Endothelial cell of umbilical vein (primary cell): ENCODE results near the gene CARD11. TPM values are rescaled to one million over a fixed set of nuclear protein-coding genes. Genes with fewer than 3 reads are reported as not detected.

Source experiments
- BruUV-seq: library from RNA; stranded (reverse); fragments of 400-500 nt; replicated peaks from 2 replicates; lab custom pipeline; 2021; lab: Mats Ljungman, UMichigan
- CTCF ChIA-PET: fragments of 300-600, 350-600 bp; sonication (Branson Sonifier 250); formaldehyde crosslinking; loops from one replicate; lab custom pipeline; 2021; ENCODE audit warnings: antibody characterized with exemption, inconsistent platforms; lab: Charles Lee
- POLR2A ChIA-PET: fragments of 300-600, 350-600 bp; sonication (Branson Sonifier 250); formaldehyde crosslinking; loops from one replicate; lab custom pipeline; 2021; ENCODE audit warnings: antibody characterized with exemption, inconsistent platforms; lab: Charles Lee
- DNase-seq: peaks from one replicate; pipeline ENCODE4 v3.0.0-alpha.2; 2011; ENCODE audit warnings: low read depth, low spot score
- FAIRE-seq: peaks from 2 replicates; lab custom pipeline; 2011; peaks lifted over from hg19 to GRCh38; lab: Jason Lieb, UNC
- H2AFZ ChIP-seq: 2 replicates; pipeline ENCODE4 v1.6.0; 2012; ENCODE audit warnings: low read depth, low read length, control low read depth, inconsistent platforms
- H3K27ac ChIP-seq: 2 replicates; pipeline ENCODE4 v1.5.1; 2011; ENCODE audit warnings: low read depth, mild to moderate bottlenecking, control low read depth, low read length, moderate library complexity; ENCODE audit not compliant: insufficient read depth
- H3K27me3 ChIP-seq, 2 experiments: 2 replicates each; pipeline versions ENCODE4 v1.6.0 to v1.6.1; 2011; ENCODE audit warnings: low read length in 2 of 2, mixed read lengths in 1 of 2; ENCODE audit not compliant: control insufficient read depth in 2 of 2, insufficient read depth in 2 of 2
- H3K36me3 ChIP-seq, 2 experiments: 2 replicates in 1 of 2; 3 replicates in 1 of 2; pipeline ENCODE4 v1.5.1; 2011; ENCODE audit warnings: low read length in 2 of 2, mild to moderate bottlenecking in 1 of 2, moderate library complexity in 1 of 2; ENCODE audit not compliant: control insufficient read depth in 2 of 2, insufficient read depth in 2 of 2; ENCODE audit errors: extremely low read depth in 1 of 2
- H3K4me1 ChIP-seq: 3 replicates; pipeline ENCODE4 v1.5.1; 2011; ENCODE audit warnings: mild to moderate bottlenecking, low read length; ENCODE audit not compliant: control insufficient read depth, insufficient read depth; ENCODE audit errors: extremely low read depth
- H3K4me2 ChIP-seq: 2 replicates; pipeline ENCODE4 v1.6.1; 2011; ENCODE audit warnings: low read length, control low read depth, mixed read lengths; ENCODE audit not compliant: insufficient read depth
- H3K4me3 ChIP-seq, 3 experiments: fragments of 200-600 bp in 1 of 3; sonication (generic), shearing (Covaris generic) in 1 of 3; replicated peaks in 1 of 3; 2 replicates each; pipeline ENCODE4 v1.5.1; 2011 to 2016; ENCODE audit warnings: control low read depth in 3 of 3, low read length in 3 of 3, mild to moderate bottlenecking in 2 of 3, inconsistent platforms in 1 of 3, low read depth in 1 of 3, moderate library complexity in 1 of 3; ENCODE audit not compliant: insufficient read depth in 1 of 3
- H3K79me2 ChIP-seq: 2 replicates; pipeline ENCODE4 v1.6.0; 2012; ENCODE audit warnings: low read length, inconsistent platforms; ENCODE audit not compliant: control insufficient read depth, insufficient read depth
- H3K9ac ChIP-seq: replicated peaks from 2 replicates; pipeline ENCODE3; 2011; ENCODE audit warnings: low read length, control low read depth; ENCODE audit not compliant: insufficient read depth; ENCODE audit errors: extremely low read depth
- H3K9me1 ChIP-seq: replicated peaks from 3 replicates; pipeline ENCODE4 v1.6.0; 2011; ENCODE audit warnings: mild to moderate bottlenecking, low read length; ENCODE audit not compliant: control insufficient read depth, insufficient read depth; ENCODE audit errors: extremely low read depth
- H3K9me3 ChIP-seq: replicated peaks from 2 replicates; pipeline ENCODE4 v1.5.1; 2012; ENCODE audit warnings: low read length, inconsistent platforms; ENCODE audit not compliant: control insufficient read depth, insufficient read depth
- H4K20me1 ChIP-seq: replicated peaks from 2 replicates; pipeline ENCODE3; 2011; ENCODE audit warnings: mild to moderate bottlenecking, low read length; ENCODE audit not compliant: control insufficient read depth, insufficient read depth; ENCODE audit errors: extremely low read depth
- CTCF ChIP-seq, 2 donors: IDR thresholded peaks; 1 replicate in 1 of 2; 2 replicates in 1 of 2; pipeline ENCODE4 v1.5.1; 2011; ENCODE audit warnings: low read length in 2 of 2, mild to moderate bottlenecking in 2 of 2, moderate library complexity in 2 of 2, control low read depth in 1 of 2, inconsistent platforms in 1 of 2, low read depth in 1 of 2; ENCODE audit not compliant: insufficient read depth in 1 of 2; ENCODE audit errors: extremely low read depth in 1 of 2
- EZH2 ChIP-seq: IDR thresholded peaks from 2 replicates; pipeline ENCODE4 v1.6.1; 2012; ENCODE audit warnings: borderline replicate concordance, low read depth, mild to moderate bottlenecking, moderate library complexity, low read length, inconsistent platforms; ENCODE audit not compliant: severe bottlenecking
- FOS ChIP-seq: IDR thresholded peaks from 2 replicates; pipeline ENCODE4 v1.6.1; 2011; ENCODE audit warnings: mild to moderate bottlenecking, low read length, moderate library complexity, borderline replicate concordance; ENCODE audit not compliant: insufficient read depth
- GATA2 ChIP-seq: IDR thresholded peaks from 2 replicates; pipeline ENCODE4 v1.7.0; 2011; ENCODE audit warnings: low read depth, mild to moderate bottlenecking, moderate library complexity, mixed read lengths, low read length; ENCODE audit not compliant: insufficient read length, insufficient read depth
- JUN ChIP-seq: IDR thresholded peaks from 2 replicates; pipeline ENCODE4 v1.6.1; 2011; ENCODE audit warnings: borderline replicate concordance, low read depth; ENCODE audit not compliant: insufficient read length, insufficient read depth
- MAX ChIP-seq: IDR thresholded peaks from 2 replicates; pipeline ENCODE4 v1.6.1; 2011; ENCODE audit not compliant: insufficient read depth, insufficient read length
- MYC ChIP-seq: IDR thresholded peaks from one replicate; pipeline ENCODE4 v1.6.1; 2011; ENCODE audit warnings: mild to moderate bottlenecking, low read depth, low read length
- POLR2A ChIP-seq: IDR thresholded peaks from 2 replicates; pipeline ENCODE4 v1.6.1; 2012; ENCODE audit warnings: low read depth, mild to moderate bottlenecking, control low read depth, low read length
- POLR2AphosphoS5 ChIP-seq: IDR thresholded peaks from 2 replicates; pipeline ENCODE4 v1.6.1; 2012; ENCODE audit warnings: low read depth, mild to moderate bottlenecking, control low read depth, low read length, moderate library complexity; ENCODE audit not compliant: insufficient read depth
- dilution Hi-C: fragments of 300-500 bp; cut with MboI; formaldehyde crosslinking; loops from one replicate; pipeline ENCODE4 v1.15.0; 2019; ENCODE audit warnings: low sequenced_read_pairs; ENCODE audit not compliant: extremely low pct_ligation_motif_present
- intact Hi-C: fragments of 100-400 bp; cut with micrococcal nuclease; formaldehyde crosslinking; loops from one replicate; pipeline ENCODE4 v1.10.0; 2022
- polyA plus RNA-seq, 4 experiments: library from polyadenylated mRNA; depleted of rRNA in 3 of 4; stranded (reverse) in 3 of 4; unstranded in 1 of 4; fragments of >200 nt; gene quantifications; 2 replicates each; pipeline versions ENCODE4 v1.2.1 to v1.2.3, GENCODE V29; 2011 to 2012; ENCODE audit warnings: missing spikeins in 1 of 4
- total RNA-seq: library from RNA; stranded (reverse); gene quantifications from 2 replicates; pipeline ENCODE4 v1.2.3, GENCODE V29; 2021

CARD11 gene
- total and polyA plus RNA-seq, 2 donors (not counting 3 experiments of a cell fraction or from before 2014, with no cell fraction given): 20.4 to 41.8 TPM

- Histone ChIP-seq H3K4me1 (no peaks in the 10 kb centered on the region), H3K4me2 (no peak overlapping the region), H3K79me2 (no peaks in the 10 kb centered on the region), H4K20me1 (no peaks in the 10 kb centered on the region), H3K27me3 (no peaks in the 10 kb centered on the region), H3K4me3 (no peak overlapping the region), H3K27ac (no peak overlapping the region), H3K9ac (no peak overlapping the region), H3K9me1 (no peaks in the 10 kb centered on the region), H3K36me3 (no peaks in the 10 kb centered on the region), H3K9me3 (no peaks in the 10 kb centered on the region), H2AFZ (no peak overlapping the region)
- intact Hi-C loops (no loop called here), dilution Hi-C loops (no loop called here)
- POLR2A ChIA-PET: no interaction called here
- CTCF ChIA-PET: no interaction called here
- FAIRE-seq (no peak), DNase-seq (no peak)
- TF ChIP-seq POLR2A (no peak), GATA2 (no peak), POLR2AphosphoS5 (no peak), EZH2 (no peak), CTCF (IDR thresholded peaks at IDR 0.05; ENCODE audit: extremely low read depth in 1 of 2, insufficient read depth in 1 of 2, low read depth in 1 of 2, low read length in 2 of 2) (no peak), MYC (no peak), FOS (no peak), JUN (no peak), MAX (no peak)
- no TSS peak for BruUV-seq
Observed at GRCh38 chr7:2982401-2982800, 61.3 kb downstream of the CARD11 start.
